RKO (cell line): ENCODE results near the gene KCNE1.
"Not testable (repeated sequence)": the region's sequence is repeated elsewhere in the genome, so short reads cannot be mapped to it uniquely, and the experiment has no call there.

Source experiments
- DNase-seq: peaks from one replicate; pipeline ENCODE4 v3.0.0-alpha.2; 2016; ENCODE audit warnings: low spot score

Gene KCNE1

GRCh38 chr21:34407294-34407693, 104.7 kb downstream of the KCNE1 start:
- not testable (repeated sequence) for DNase-seq

GRCh38 chr21:34406676-34407075, 105.3 kb downstream of the KCNE1 start:
- DNase-seq, result not testable (repeated sequence)

- not testable (repeated sequence) for DNase-seq
Measured at GRCh38 chr21:34406102-34406501, 105.9 kb downstream of the KCNE1 start.

- not testable (repeated sequence) for DNase-seq
Measured at GRCh38 chr21:34405686-34406085, 106.3 kb downstream of the KCNE1 start.

GRCh38 chr21:34404742-34405141, 107.3 kb downstream of the KCNE1 start:
- not testable (repeated sequence) for DNase-seq

- not testable (repeated sequence) for DNase-seq
Measured at GRCh38 chr21:34400522-34400921, 111.5 kb downstream of the KCNE1 start.
